GM19328 (cell line): ENCODE results near the gene RERG.

Experiments
- ATAC-seq: cut with Tn5 transposase; IDR thresholded peaks from one replicate; pipeline ENCODE4 v1.9.1; 2021; ENCODE audit warnings: mild to moderate bottlenecking, moderate library complexity; ENCODE audit not compliant: unreplicated experiment

Gene RERG

DNA sequence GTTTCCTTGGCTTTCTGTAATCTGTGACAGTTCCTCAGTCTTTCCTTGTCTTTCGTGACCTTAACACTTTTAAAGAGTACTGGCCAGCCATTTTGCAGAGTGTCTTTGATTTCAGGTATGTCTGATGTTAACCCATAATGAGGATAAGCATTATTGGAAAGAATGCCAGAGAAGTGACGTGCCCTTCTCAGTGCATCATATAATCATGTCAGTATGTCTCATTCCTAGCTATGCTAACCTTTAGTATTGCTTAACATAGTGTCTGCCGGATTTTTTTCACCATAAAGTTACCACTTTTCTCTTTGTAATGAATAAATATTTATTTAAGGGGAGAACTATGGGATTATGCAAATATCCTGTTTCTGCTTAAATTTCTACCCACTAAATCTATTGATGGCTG, 28.5 kb downstream of the RERG start:
- ATAC-seq, result no peak

DNA sequence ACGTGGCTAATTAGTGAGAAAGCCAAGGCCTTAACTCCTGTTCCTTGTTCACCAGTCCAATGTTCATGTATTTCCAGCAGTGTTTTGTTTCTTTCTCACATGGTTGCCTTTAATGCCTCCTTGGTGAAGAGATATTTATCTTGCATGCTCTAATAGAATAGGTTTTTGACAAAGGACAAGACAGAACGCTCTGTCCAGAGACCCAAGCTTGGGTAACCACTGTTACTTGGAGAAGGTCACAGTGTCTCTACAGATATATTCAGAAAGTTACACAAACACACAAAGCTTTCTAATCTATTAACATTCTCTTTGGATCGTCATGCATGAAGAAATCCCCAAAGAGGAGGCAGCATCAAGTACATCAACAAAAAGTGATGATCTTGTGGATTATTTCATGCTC, 33.1 kb downstream of the RERG start:
- ATAC-seq, result no peak

DNA sequence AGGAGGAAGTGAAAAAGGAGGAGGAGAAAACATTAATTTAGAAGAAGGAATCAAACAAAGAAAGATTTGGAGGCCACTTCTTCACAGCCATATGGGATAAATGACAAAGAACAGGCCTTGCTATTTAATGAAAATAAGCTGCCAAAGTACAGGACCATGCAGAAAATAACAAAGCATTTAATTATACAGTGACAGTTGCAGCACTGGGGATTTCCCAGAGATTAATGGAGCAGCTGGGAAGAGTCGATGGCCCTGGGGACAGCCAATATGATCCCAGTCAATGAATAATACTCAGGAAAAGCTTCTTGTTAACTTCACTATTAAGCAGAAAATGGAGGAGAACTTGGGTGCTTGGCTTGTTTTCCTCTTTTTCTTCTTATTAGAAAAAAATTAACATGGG, 34.6 kb downstream of the RERG start:
- no peak for ATAC-seq

DNA sequence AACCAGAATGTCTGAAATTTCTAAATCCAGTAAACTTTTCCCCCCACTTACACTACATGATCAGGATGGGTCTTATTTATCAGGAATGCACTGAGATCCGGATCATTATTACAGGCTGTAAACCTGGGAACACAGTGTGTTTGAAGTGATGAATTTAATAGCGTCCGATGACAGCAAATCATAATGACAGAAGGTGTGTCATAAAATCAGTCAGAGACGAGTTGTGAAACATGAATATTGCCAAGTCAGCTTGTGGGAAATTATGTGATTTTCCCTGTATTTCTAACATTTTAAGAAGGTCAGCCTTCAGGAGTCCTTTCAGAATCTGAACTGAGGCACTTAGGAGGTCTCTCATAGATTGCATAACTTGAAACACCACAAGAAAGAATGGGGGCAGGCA, 36.7 kb downstream of the RERG start:
- ATAC-seq, result no peak

DNA sequence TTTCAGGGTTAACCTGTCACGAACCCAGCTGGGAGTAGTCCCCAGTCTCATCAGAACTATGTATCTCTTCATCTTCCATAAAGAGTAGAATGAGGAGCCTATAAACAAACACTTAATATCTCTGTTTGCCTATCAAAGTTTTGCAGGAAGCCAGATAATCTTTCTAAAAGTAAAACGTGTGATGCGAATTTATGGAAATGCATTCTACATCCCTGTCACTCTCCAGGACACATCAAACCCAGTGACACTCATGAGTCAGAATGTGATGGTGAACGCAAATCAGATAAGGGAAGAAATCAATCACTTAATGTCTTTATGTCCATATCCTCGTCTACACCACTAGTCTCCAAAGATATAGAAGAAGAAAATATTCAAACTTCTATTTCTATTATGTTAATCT, 37.4 kb downstream of the RERG start:
- no peak for ATAC-seq

DNA sequence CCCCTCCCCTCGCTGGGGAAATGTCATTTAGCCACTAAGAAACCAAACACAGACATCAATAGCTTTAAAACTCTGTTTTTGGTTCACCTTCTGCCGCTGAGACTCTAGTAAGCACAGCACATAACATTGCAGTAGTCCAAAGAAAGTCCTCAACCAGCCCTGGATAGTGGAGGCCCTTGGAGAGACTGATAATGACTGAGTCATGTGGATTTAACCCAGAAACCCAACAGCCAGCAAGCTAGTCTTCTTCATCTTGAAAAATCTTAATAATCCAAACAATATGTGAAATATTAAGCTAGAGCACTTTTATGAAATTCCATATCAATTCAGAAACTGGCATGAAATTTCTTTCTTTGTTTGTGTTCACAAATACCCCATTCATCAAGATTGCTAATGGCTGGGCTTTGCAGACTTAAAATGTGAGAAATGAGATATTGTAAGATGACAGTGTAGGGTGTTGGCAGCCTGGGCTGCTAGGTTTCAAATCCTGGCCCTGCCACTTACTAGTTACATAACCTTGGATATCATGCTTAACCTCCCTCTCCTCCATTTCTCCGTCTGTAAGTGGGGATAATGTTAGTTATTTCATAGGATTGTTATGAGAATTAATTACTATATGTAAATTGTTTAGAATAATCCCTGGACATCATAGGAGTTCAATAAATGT, 40.1 kb downstream of the RERG start:
- no peak for ATAC-seq

DNA sequence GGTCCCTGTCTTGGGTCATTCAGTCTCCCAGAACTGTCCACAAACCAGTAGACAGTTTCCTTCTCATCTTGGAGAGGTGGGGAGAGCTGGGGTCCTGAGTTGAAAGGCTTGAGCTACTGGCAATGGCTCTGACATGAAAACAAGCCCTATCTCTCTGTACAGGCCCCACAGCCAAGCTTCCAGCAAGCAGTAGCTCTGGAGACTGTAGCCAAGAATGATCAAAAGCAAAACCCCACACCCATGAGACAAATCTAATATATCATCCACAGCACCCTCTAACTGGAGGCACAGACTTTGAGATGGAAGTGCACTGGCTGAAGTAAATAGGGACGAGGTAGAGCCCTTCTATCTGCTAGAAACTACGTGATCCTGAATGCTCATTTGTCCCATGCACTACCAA, 40.9 kb downstream of the RERG start:
- no peak for ATAC-seq

DNA sequence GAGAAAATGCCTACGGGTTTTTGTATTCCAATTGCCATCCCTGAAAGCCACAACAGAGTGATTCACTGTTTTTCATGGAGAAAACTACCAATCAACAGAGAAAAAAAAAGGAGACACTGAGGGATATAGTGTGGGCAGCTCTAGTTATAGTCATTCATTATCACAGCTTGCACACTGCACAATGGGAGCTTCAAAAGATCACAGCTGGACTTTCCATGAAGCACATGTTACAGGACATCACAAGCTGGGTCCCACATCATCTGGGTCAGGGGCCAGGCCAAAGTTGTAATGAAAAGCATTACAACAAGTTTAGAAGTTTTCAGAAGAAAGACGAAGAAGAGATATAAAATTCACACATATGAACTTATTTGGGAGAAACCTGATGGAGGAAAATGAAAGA, 41.5 kb downstream of the RERG start:
- ATAC-seq, result no peak

DNA sequence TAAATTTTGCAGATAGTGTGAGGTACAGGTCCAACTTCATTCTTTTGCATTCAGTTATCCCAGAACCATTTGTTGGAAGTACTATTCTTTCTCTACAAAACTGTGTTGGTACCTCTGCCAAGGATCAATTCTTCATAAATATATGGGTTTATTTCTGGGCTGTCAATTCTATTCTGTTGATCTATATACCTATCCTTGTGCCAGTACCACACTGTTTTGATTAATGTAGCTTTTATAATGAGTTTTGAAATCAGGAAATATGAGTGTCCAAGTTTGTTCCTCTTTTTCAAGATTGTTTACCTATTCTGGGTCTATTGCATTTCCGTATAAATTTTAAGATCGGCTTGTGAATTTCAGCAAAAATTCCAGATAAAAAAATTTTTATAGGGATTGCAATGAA, 48.1 kb downstream of the RERG start:
- no peak for ATAC-seq

DNA sequence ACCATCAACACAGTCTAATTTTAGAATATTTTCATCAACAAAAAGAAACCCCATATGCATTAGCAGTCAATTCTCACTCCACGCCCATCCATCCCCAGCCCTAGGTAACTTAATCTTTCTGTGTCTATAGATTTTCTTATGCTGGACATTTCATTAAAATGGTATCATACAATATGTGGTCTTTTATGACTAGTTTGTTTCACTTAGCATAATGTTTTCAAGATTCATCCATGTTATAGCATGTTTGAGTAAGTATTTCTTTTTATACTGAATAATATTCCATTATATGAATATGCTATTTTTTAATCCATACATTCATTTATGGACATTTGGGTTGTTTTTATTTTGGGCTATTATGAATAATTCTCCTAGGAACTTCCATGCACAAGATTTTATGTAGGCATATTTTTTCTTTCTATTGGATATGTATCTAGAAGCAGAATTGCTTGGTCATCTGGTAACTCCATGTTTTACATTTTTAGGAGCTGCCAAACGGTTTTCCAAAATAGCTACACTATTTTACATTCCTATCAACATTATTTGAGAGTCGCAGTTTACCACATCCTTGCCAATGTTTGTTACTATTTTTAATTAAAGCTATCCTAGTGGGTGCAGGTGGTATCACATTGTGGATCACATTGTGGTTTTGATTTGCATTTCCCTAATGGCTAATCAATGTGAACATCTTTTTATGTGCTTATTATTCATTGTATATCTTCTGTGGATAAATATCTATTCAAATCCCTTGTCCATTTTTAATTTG, 49.0 kb downstream of the RERG start:
- ATAC-seq, result no peak

DNA sequence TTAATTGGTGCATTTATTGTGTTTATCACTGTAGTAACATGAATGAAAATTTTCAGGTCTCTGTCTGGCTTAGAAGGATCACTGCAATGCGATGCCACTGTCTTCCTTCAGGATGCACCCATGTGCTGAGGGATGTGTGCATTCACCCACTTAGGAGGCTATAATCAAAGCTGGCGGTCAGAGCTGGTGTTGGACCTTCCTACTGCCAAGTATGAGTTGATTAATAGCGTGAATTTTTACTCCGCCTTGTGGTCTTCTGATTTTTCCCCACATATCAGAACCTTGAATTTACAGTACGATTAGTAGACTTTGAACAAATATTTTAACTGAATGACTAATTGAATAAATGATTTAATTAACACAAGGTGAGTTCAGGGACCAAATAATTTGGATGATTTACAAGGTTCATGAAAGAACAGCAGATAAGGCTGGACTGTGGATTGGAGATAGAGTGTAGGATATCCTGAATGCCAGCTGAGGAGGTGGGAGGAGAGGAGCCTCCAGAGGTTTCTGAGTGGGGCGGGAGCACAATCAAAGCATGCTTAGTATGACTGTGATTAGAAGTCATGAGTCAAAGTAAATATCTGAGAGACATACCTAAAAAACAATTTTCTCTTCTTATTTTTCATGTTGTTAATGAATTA, 50.1 kb downstream of the RERG start:
- no peak for ATAC-seq

DNA sequence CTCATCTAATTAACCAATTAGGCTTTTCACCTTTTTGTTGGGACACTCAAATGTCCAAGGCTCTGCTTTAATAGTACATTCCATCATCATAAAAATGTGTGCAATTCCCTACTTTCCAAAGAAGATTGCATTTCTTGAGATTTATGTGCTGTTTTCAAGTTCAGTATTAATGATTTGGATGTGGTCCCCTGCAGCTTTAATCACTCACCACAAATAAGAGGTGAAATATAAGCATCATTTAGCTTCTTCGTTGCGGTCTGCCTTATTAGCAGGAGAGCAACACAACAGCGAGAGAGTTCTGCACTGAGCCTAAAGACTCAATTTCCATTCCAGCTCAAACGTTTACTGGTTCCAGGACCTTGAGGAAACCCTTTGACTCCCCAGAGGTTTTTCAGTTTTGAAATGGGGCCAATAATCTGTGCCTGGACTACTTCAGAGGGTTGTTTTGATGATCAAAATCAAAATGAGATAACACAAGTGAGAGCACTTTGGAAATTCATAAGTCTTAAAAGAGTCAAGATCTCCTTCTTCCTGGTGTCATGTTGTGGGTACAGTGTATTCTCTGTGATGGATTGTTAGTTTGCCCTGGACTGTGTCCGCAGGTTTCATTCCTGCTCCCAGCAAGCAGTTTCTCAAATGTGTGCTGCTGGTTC, 53.1 kb downstream of the RERG start:
- ATAC-seq, result no peak

DNA sequence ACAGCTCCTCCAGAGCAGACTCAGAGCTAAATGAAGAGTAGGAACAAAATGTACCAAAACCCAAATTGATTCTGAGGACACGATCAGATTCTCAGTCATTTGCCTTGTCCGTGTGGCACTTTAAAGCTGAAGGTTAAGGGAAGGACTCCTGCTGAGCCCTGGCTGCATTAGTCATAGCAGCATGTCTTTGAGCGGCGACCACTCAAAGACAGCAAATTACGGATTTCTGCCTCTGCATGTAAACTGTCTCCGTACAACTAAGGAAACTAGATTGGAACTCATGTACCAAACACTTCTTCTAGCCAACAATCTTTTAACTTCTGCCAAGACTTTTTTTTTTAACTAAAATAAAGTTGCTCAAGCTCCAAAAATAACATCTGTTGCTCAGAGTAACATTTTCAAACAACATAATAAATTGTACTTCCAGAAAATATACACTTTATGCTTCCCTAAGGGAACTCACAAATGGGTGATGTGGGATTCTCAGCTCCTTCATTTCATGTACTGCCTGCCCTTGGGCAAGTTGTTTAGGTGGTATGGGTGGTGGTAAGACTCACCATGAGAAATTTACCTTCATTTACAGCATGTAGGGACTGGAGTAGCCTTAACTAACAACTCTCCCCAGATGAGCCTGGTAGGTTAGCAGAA, 56.1 kb downstream of the RERG start:
- ATAC-seq, result no peak

DNA sequence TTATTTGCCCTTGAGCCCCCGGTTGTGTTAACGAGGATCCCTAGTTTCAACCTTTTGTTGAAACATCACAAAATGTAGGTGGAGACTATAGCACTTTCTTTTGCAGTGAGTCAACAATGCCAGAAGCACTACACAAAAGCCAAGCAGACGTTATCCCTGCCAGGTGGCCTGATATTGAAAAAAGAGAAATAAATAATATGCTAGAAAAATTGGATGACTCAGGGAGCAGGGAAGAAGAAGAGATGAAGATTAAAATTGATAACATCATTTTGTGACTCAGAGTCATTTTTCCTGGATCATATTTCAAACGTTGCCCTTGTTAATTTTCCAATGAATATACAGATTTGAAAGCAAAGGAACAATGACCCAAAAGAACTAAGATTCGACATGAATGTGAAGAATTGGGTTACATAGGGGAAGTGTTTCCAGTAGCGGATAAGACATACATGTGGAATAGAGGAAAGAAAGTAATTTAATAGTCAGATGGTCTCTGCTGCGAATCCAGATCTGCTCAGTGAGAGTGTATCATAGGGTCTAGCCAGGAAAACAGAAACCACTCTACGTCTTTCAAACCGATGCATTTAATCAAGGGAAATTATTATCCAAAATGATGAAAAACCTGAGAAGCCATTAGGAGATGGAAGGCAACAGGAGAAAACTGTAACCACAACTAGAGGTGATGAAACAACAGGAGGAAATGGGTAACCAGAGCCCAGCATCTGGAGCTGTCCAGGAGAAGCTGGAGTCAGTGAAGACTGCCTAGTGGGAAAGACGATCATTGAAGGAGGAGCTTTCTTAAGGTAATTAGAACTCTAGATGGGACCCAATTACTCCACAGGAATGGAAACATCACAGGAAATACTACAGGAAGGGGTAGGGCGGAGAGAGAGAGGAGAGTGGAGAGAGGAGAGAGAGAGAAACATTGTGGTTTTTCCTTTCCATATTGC, 57.9 kb downstream of the RERG start:
- no peak for ATAC-seq

DNA sequence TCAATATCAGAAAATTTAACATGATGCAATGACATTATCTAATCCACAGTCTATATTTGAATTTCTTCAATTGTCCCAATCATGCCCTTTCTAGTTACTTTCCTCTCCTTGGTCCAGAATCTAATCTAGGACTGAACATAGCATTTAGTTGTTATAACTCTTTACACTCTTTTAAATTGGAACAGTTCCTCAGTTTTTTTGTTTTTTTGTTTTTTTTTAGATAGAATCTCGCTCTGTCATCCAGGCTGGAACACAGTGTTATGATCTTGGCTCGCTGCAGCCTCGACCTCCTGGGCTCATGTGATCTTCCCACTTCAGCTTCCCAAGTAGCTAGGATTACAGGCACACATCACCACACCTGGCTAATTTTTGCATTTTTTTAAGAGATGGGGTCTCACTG, 63.1 kb downstream of the RERG start:
- ATAC-seq, result no peak

DNA sequence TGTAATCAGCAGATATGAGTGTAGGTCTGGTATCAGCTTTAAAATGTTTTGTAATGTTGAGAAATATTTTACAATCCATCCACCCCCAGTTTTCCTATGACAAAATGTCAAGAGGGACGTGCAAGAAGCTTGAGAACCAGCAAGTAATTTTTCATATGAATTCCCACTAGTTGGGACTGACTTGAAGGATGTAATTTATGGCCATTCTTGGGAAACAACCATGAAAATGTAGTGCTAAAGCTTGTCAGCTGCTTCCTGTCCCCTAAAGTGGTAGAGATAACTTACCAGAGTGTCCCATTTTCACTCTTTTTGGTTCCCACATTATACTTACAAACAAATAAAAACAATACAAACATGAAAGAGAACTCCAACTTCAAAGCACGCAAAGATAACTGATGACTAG, 63.9 kb downstream of the RERG start:
- ATAC-seq, result no peak

DNA sequence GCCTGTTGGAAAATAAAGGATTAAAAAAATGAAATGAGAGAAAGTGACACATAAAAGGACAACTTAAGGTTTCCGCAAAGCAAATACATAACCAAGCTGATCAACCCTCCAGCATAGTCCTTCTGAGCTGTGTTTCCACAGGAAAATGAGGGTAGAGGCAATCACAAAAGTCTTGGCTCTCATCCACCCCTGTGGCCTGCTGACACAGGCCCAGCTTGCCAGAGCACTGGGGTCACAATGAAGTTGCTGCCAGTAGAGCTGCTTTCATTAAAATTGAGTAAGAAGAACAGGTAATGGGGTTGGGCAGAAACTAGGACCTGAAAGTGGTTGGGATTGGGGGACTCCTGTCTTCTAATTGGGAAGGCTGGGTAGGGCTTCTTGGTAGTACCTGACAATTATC, 65.9 kb downstream of the RERG start:
- no peak for ATAC-seq

DNA sequence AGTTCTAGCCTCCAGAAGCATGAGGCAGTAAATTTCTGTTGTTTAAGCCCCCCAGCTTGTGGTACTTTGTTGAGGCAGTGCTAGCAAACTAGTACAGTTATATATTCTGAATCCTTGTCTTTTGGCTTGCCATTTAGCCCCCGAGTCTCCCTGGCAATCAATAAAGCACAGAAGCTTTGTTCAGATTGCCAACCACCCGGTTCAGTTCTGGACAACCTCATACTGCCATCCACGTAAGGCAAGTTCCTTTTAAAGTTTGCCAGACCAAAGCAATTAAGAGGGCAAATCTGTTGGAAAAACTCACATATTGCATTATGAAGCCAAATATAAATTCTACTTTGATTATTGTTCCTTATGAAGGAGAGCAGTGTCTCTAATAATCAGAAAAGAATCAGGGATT, 67.1 kb downstream of the RERG start:
- ATAC-seq, result no peak

DNA sequence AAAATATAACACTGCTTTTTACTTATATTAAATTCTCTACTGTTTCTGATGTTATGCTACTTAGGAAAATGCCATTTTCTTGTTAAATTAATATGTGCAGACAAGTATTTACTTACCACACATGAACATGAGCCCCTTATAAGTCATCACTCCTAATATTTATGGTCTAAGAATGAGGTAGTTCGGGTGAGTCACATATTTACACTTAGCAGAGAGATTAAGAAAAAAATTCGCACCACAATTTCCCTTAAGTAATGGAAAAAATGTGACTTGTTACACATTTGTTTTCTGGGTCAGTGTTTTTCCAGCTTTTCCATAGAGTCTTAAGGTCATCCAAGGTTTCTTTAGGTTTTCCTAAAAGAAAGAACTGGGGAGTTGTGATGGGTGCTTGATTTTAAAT, 68.3 kb downstream of the RERG start:
- ATAC-seq, result no peak

DNA sequence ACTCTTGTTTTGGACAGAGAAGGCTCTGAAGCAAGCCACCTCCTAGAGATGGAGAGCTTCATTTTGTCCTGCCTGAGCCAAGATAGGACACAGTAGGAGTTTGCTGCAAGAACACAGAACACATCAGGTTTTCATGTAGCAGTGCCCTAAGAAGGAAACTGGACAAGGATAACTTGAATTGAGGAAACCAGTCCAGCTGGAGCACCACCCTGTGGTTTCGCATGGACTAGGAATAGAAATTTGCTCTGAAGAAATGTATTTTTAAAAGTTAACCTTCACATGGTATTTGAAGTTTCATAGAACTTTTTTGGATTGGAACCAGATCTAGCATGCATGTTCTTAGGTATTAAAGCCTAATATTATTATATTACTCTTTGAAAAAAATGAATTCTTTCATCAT, 68.8 kb downstream of the RERG start:
- no peak for ATAC-seq
